ENCODE data around the gene LRRC18.

DNA sequence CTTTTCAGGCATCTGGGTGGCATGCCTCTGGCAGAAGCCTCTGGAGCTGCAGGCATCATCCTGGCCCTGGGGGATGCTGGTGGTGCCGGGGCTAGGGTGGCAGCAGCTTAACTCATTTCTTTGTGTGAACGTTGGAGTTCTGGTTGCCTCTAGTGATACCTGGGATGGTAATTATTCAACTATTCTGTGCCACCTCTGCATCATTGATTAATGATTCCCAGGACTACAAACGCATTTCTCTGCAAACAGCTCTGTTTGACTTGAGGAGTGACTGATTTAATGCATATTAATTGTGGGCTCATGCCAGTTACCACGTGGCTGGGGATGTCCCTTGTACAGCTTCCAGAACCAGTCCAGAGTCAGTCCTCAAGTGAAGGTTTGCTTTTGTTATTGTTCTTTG is 55.9 kb downstream of the LRRC18 start:
- TF ChIP-seq, protein P1, sequence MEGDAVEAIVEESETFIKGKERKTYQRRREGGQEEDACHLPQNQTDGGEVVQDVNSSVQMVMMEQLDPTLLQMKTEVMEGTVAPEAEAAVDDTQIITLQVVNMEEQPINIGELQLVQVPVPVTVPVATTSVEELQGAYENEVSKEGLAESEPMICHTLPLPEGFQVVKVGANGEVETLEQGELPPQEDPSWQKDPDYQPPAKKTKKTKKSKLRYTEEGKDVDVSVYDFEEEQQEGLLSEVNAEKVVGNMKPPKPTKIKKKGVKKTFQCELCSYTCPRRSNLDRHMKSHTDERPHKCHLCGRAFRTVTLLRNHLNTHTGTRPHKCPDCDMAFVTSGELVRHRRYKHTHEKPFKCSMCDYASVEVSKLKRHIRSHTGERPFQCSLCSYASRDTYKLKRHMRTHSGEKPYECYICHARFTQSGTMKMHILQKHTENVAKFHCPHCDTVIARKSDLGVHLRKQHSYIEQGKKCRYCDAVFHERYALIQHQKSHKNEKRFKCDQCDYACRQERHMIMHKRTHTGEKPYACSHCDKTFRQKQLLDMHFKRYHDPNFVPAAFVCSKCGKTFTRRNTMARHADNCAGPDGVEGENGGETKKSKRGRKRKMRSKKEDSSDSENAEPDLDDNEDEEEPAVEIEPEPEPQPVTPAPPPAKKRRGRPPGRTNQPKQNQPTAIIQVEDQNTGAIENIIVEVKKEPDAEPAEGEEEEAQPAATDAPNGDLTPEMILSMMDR (IDR thresholded peaks at IDR 0.05; ENCODE audit: extremely low read depth in 1 of 2, insufficient read depth in 1 of 2, low read depth in 1 of 2, low read length in 2 of 2): no peak
- TF ChIP-seq, protein P2, sequence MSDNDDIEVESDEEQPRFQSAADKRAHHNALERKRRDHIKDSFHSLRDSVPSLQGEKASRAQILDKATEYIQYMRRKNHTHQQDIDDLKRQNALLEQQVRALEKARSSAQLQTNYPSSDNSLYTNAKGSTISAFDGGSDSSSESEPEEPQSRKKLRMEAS (IDR thresholded peaks at IDR 0.05; ENCODE audit: insufficient read depth, insufficient read length): no peak
- TF ChIP-seq POLR2A (IDR thresholded peaks at IDR 0.05; ENCODE audit: low read depth, low read length): no peak
- no peak for TF ChIP-seq POLR2AphosphoS5 (IDR thresholded peaks at IDR 0.05; ENCODE audit: insufficient read depth, low read depth, low read length)
- TF ChIP-seq EZH2 (IDR thresholded peaks at IDR 0.05; ENCODE audit: borderline replicate concordance, low read depth, low read length, severe bottlenecking): no peak
- TF ChIP-seq JUN (IDR thresholded peaks at IDR 0.05; ENCODE audit: borderline replicate concordance, insufficient read depth, insufficient read length, low read depth): no peak
- TF ChIP-seq GATA2 (IDR thresholded peaks at IDR 0.05; ENCODE audit: insufficient read depth, insufficient read length, low read depth, low read length): no peak
